Right lobe of liver (tissue), 4 donors: ENCODE measurements around the gene SHISA8.

ENCODE experiments used
- CTCF ChIP-seq, 4 donors: fragments of 200-600 bp in 3 of 4; fragments of 450-650 bp in 1 of 4; IDR thresholded peaks; one replicate each; pipeline versions ENCODE4 v1.5.1 to v1.8.0; 2016 to 2022; ENCODE audit warnings: antibody characterized with exemption in 4 of 4, mild to moderate bottlenecking in 2 of 4
- POLR2A ChIP-seq: fragments of 450-650 bp; IDR thresholded peaks from one replicate; pipeline ENCODE4 v1.6.1; 2017; ENCODE audit warnings: antibody characterized with exemption, mild to moderate bottlenecking
- donor health status: DM: no; HTN: no; CAD: no.
- donor health status: DM: no; HTN: no; CAD: no.
- donor health status: DM: no; HTN: yes; CAD: no.

GRCh38 chr22:41935509-41935908 is 20.6 kb upstream of the SHISA8 start:
- TF ChIP-seq CTCF (IDR thresholded peaks at IDR 0.05) (no peak), POLR2A (no peak)
